ENCODE data around the gene SNX13.

SNX13 gene

GRCh38 chr7:17934094-17934493 is 6.2 kb downstream of the SNX13 start:
- TF ChIP-seq EZH2phosphoT487 (IDR thresholded peaks at IDR 0.05; ENCODE audit: low read length) (no peak), EZH2 (optimal IDR thresholded peaks at IDR 0.05; ENCODE audit: low read depth, low read length) (no peak), CTCF (IDR thresholded peaks at IDR 0.05; ENCODE audit: low read length) (no peak)
- no peak for DNase-seq
- Histone ChIP-seq H3K79me2 (ENCODE audit: low read length) (peaks cover 97% of the 10 kb centered on the region), H3K4me2 (ENCODE audit: low read depth, low read length) (no peak overlapping the region), H4K20me1 (ENCODE audit: insufficient read depth, low read length) (peaks cover 4% of the 10 kb centered on the region; the same call in 1 of the 2 replicates), H3K9ac (ENCODE audit: low read length) (no peak overlapping the region), H3K9me2 (replicated peaks; ENCODE audit: insufficient read depth, low read length) (no peaks in the 10 kb centered on the region), H3K27ac (ENCODE audit: low read length) (no peak overlapping the region), H3K4me3 (ENCODE audit: low read length) (no peak overlapping the region), H3K4me1 (ENCODE audit: low read length) (peaks cover 9% of the 10 kb centered on the region; the same call in 1 of the 2 replicates), H3K36me3 (replicated peaks; ENCODE audit: insufficient read depth, low read length) (no peaks in the 10 kb centered on the region), H3F3A (ENCODE audit: insufficient read depth, low read length) (0 out of 2 replicates have a peak, but pooled peaks cover 3% of the 10 kb centered on the region), H3K27me3 (replicated peaks; ENCODE audit: insufficient read depth, low read length) (no peaks in the 10 kb centered on the region), H2AFZ (ENCODE audit: low read length) (no peak overlapping the region), H3K9me3 (replicated peaks; ENCODE audit: insufficient read depth, low read length) (no peaks in the 10 kb centered on the region)

- H2AFZ ChIP-seq (ENCODE audit: low read length) = no peak overlapping the region
- no peaks in the 10 kb centered on the region for H3K9me2 ChIP-seq (replicated peaks; ENCODE audit: insufficient read depth, low read length)
- no peaks in the 10 kb centered on the region for H3K9me3 ChIP-seq (replicated peaks; ENCODE audit: insufficient read depth, low read length)
- no peak for DNase-seq
- no peak overlapping the region for H3K27ac ChIP-seq (ENCODE audit: low read length)
- no peak overlapping the region for H3K9ac ChIP-seq (ENCODE audit: low read length)
- no peak overlapping the region for H3K4me2 ChIP-seq (ENCODE audit: low read depth, low read length)
- no peaks in the 10 kb centered on the region for H3F3A ChIP-seq (ENCODE audit: insufficient read depth, low read length)
- no peaks in the 10 kb centered on the region for H3K27me3 ChIP-seq (replicated peaks; ENCODE audit: insufficient read depth, low read length)
- H3K79me2 ChIP-seq (ENCODE audit: low read length) = peaks cover 96% of the 10 kb centered on the region
- no peaks in the 10 kb centered on the region for H3K36me3 ChIP-seq (replicated peaks; ENCODE audit: insufficient read depth, low read length)
- H4K20me1 ChIP-seq (ENCODE audit: insufficient read depth, low read length) = peaks cover 4% of the 10 kb centered on the region; the same call in 1 of the 2 replicates
- no peak overlapping the region for H3K4me3 ChIP-seq (ENCODE audit: low read length)
- peaks cover 8% of the 10 kb centered on the region; the same call in 1 of the 2 replicates for H3K4me1 ChIP-seq (ENCODE audit: low read length)
- TF ChIP-seq EZH2phosphoT487 (IDR thresholded peaks at IDR 0.05; ENCODE audit: low read length) (no peak), EZH2 (optimal IDR thresholded peaks at IDR 0.05; ENCODE audit: low read depth, low read length) (no peak), CTCF (IDR thresholded peaks at IDR 0.05; ENCODE audit: low read length) (no peak)
These were observed 7.5 kb downstream of the SNX13 start for GRCh38 chr7:17932770-17933169.

GRCh38 chr7:17931069-17931468 is 9.2 kb downstream of the SNX13 start:
- Histone ChIP-seq H3K79me2 (ENCODE audit: low read length) (peaks cover 94% of the 10 kb centered on the region), H3F3A (ENCODE audit: insufficient read depth, low read length) (no peaks in the 10 kb centered on the region), H3K4me3 (ENCODE audit: low read length) (no peak overlapping the region), H3K36me3 (replicated peaks; ENCODE audit: insufficient read depth, low read length) (no peaks in the 10 kb centered on the region), H3K9me3 (replicated peaks; ENCODE audit: insufficient read depth, low read length) (no peaks in the 10 kb centered on the region), H3K9me2 (replicated peaks; ENCODE audit: insufficient read depth, low read length) (no peaks in the 10 kb centered on the region), H2AFZ (ENCODE audit: low read length) (no peak overlapping the region), H3K27ac (ENCODE audit: low read length) (no peak overlapping the region), H3K9ac (ENCODE audit: low read length) (no peak overlapping the region), H3K4me1 (ENCODE audit: low read length) (0 out of 2 replicates have a peak, but pooled peaks cover 5% of the 10 kb centered on the region), H4K20me1 (ENCODE audit: insufficient read depth, low read length) (peaks cover under 1% of the 10 kb centered on the region; the same call in 1 of the 2 replicates), H3K4me2 (ENCODE audit: low read depth, low read length) (no peak overlapping the region), H3K27me3 (replicated peaks; ENCODE audit: insufficient read depth, low read length) (no peaks in the 10 kb centered on the region)
- TF ChIP-seq CTCF (IDR thresholded peaks at IDR 0.05; ENCODE audit: low read length) (no peak), EZH2phosphoT487 (IDR thresholded peaks at IDR 0.05; ENCODE audit: low read length) (no peak), EZH2 (optimal IDR thresholded peaks at IDR 0.05; ENCODE audit: low read depth, low read length) (no peak)
- DNase-seq = no peak
